Esophagus (tissue), 2 donors: ENCODE results near the gene THEMIS2. TPM values are rescaled to one million over a fixed set of nuclear protein-coding genes. Genes with fewer than 3 reads are reported as not detected.

Experiments
- polyA plus RNA-seq, 2 donors: library from polyadenylated mRNA; stranded (reverse); fragments of 200-250 nt; gene quantifications; one replicate each; pipeline ENCODE4 v1.2.3, GENCODE V29; 2013
- donor health status: healthy with polysubstance abuse.
- donor health status: Bipolar disorder and iron deficiency.

The THEMIS2 gene
- polyA plus RNA-seq, 2 donors: 2.5 to 2.7 TPM

Other genes starting within 250 kb of the THEMIS2 start
- 1 to 10 TPM; 3.4 to 3.6 TPM for gene FGR, start 237.4 kb upstream of the THEMIS2 start, polyA plus RNA-seq
- gene IFI6, start 200.4 kb upstream of the THEMIS2 start, polyA plus RNA-seq: 1 to 10 TPM; 7.0 to 9.6 TPM
- gene FAM76A, start 146.6 kb upstream of the THEMIS2 start, polyA plus RNA-seq: 1 to 10 TPM; 3.5 to 4.2 TPM
- 10 to 100 TPM; 23.7 to 27.5 TPM for gene STX12, start 99.3 kb upstream of the THEMIS2 start, polyA plus RNA-seq
- gene PPP1R8, start 41.8 kb upstream of the THEMIS2 start, polyA plus RNA-seq: 10 to 100 TPM; 15.5 to 27.2 TPM
- 10 to 100 TPM; 13.7 to 22.4 TPM for gene RPA2, start 42.0 kb downstream of the THEMIS2 start, polyA plus RNA-seq
- gene SMPDL3B, start 62.5 kb downstream of the THEMIS2 start, polyA plus RNA-seq: under 1 TPM; 0.59 to 0.98 TPM
- gene XKR8, start 87.4 kb downstream of the THEMIS2 start, polyA plus RNA-seq: 1 to 10 TPM; 2.8 to 4.2 TPM
- 1 to 10 TPM; 6.3 to 7.3 TPM for gene EYA3, start 216.1 kb downstream of the THEMIS2 start, polyA plus RNA-seq